GM18526 (cell line): ENCODE results near the gene GALNT14.

Experiments used
- POLR2A ChIP-seq: IDR thresholded peaks from 3 replicates; pipeline ENCODE4 v1.6.1; 2011; ENCODE audit not compliant: insufficient read length; ENCODE audit errors: extremely low read depth

The GALNT14 gene

GRCh38 chr2:31028417-31028816 lies 109.8 kb downstream of the GALNT14 start:
- no peak for TF ChIP-seq POLR2A

GRCh38 chr2:31027549-31027948 lies 110.7 kb downstream of the GALNT14 start:
- TF ChIP-seq POLR2A = no peak

- no peak for TF ChIP-seq POLR2A
These were observed 114.7 kb downstream of the GALNT14 start for GRCh38 chr2:31023541-31023940.

GRCh38 chr2:31020713-31021112 lies 117.5 kb downstream of the GALNT14 start:
- TF ChIP-seq POLR2A = no peak

GRCh38 chr2:31018280-31018679 lies 120.0 kb downstream of the GALNT14 start:
- TF ChIP-seq POLR2A = no peak

GRCh38 chr2:31016648-31017047 lies 121.6 kb downstream of the GALNT14 start:
- TF ChIP-seq POLR2A = no peak

GRCh38 chr2:31014516-31014915 lies 123.7 kb downstream of the GALNT14 start:
- TF ChIP-seq POLR2A = no peak

- TF ChIP-seq POLR2A = no peak
These were observed 124.9 kb downstream of the GALNT14 start for GRCh38 chr2:31013301-31013700.

- TF ChIP-seq POLR2A = no peak
These were observed 125.8 kb downstream of the GALNT14 start for GRCh38 chr2:31012406-31012805.

GRCh38 chr2:31011587-31011986 lies 126.7 kb downstream of the GALNT14 start:
- no peak for TF ChIP-seq POLR2A

GRCh38 chr2:31008561-31009114 lies 129.6 kb downstream of the GALNT14 start:
- no peak for TF ChIP-seq POLR2A

GRCh38 chr2:31004257-31004656 lies 134.0 kb downstream of the GALNT14 start:
- no peak for TF ChIP-seq POLR2A

GRCh38 chr2:31003749-31004148 lies 134.5 kb downstream of the GALNT14 start:
- no peak for TF ChIP-seq POLR2A

GRCh38 chr2:31002537-31003150 lies 135.6 kb downstream of the GALNT14 start:
- no peak for TF ChIP-seq POLR2A

- no peak for TF ChIP-seq POLR2A
These were observed 137.3 kb downstream of the GALNT14 start for GRCh38 chr2:31000970-31001369.

GRCh38 chr2:30998672-30999071 lies 139.6 kb downstream of the GALNT14 start:
- no peak for TF ChIP-seq POLR2A

- TF ChIP-seq POLR2A = no peak
These were observed 140.3 kb downstream of the GALNT14 start for GRCh38 chr2:30997979-30998378.

GRCh38 chr2:30994227-30995056 lies 143.8 kb downstream of the GALNT14 start:
- no peak for TF ChIP-seq POLR2A
